MM.1S (cell line): Measurements from ENCODE around the gene BPIFA1.

Source experiments
- CTCF ChIP-seq: fragments of 300-600 bp; sonication (generic); IDR thresholded peaks from 2 replicates; pipeline ENCODE4 v1.5.1; 2016; ENCODE audit warnings: antibody characterized with exemption, low read length, mixed read lengths
- EZH2phosphoT487 ChIP-seq: fragments of 300-600 bp; sonication (generic); IDR thresholded peaks from 2 replicates; pipeline ENCODE4 v1.6.1; 2018; ENCODE audit warnings: antibody characterized with exemption, low read length

GRCh38 chr20:33275871-33276270 lies 40.1 kb downstream of the BPIFA1 start:
- TF ChIP-seq EZH2phosphoT487 (no peak), CTCF (no peak)
